HG03520 (cell line): ENCODE measurements around the gene PEA15.

Experiments
- ATAC-seq: cut with Tn5 transposase; IDR thresholded peaks from one replicate; pipeline ENCODE4 v1.9.1; 2021; ENCODE audit warnings: mild to moderate bottlenecking, moderate library complexity; ENCODE audit not compliant: unreplicated experiment

Gene PEA15

GRCh38 chr1:160207771-160208556 lies 2.8 kb downstream of the PEA15 start:
- ATAC-seq, result no peak

DNA sequence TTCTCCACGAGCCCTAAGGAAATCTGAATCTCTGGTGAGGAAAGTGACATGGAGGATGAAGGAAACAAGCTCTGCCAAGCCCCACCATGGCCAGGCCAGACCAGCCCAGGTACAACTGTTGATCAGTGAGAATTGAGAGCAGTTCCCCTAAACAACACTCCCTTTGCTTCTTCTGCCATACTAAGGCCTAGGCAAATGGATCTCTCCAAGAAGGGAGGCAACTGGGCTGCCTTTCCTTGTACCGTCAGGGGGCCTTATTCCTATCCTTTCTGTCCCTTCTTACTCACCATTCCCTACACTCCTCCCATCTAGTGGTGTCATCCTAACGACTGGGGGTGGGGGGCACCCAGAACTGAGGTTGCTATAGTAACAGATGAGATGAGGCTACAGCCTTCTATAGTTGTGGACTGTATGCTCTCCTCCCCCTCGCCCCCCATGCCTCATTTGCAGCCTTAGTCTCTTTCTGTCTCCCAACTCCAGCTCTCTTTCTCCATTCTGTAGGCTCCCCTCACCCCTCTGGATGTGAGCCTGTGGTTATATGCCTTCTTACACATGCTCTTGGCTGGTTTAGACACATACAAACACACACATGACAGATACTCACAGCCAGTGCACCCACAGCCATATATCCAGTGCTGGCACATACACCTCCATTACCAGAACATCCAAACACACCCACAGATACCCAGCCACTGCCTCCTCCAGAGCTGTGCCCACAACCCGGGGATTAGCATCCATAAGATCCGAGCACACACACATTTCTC lies 3.6 kb downstream of the PEA15 start:
- no peak for ATAC-seq

DNA sequence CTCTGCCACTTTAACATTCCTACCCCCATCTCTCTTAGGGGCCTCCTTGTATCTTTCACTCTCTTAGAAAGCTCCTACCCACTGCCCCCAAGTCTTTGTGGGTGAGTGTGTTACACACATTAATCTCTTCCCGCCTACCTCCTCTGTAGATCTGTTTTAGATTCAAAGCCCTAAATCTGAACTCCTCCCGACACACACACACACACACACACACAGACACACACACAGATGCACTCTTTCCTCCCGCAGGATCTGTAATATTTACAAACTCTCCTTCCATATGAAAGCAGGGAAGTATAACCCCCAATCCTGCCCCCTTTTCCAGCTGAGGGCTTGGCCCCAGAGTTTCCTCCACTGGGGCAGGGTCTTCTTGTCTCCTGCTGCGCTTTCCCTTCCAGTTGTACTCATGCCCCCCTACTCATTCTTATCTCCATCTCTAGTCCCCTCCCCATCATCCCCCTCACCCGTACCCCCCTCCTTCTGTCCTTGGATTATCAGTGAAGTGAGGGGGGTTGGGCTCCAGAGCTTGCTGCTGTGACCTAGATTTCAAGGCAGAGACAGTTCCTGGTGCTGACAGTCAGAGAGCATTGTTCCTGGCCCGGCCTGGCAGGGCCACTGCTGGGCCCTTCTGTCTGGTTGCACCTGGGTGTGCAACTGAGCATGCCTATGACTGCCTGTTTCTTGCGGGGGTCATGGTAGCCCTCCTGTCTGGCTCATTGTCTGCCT lies 4.3 kb downstream of the PEA15 start:
- no peak for ATAC-seq

GRCh38 chr1:160210561-160210960 lies 5.4 kb downstream of the PEA15 start:
- no peak for ATAC-seq

DNA sequence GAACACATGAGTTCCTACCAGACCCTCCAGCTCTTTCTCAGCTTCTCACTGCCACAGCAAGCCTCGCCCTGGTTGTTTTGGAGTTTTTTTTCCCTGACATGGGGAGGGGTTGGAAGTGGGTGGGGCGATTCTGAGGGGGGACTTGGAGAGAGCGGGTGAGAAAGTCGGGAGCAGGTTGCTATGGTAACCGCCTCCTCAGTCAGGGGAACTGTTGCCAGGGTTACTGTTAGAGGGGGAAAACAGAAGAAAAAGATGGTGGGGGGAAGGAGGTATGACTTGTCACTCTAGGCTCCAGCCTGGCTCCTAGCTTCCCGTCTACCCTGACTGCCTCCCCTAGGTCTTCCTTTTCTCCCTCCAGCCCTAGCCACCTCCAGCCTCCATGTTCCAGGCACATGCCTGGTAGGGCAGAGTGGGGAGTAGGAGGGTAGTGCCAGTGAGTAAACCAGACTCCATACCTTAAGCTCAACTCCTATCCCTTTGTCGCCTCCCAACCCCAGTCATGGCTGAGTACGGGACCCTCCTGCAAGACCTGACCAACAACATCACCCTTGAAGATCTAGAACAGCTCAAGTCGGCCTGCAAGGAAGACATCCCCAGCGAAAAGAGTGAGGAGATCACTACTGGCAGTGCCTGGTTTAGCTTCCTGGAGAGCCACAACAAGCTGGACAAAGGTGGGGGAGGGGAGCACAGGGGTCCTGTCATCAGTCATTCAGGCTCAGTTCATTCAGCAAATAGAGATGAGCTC lies 6.0 kb downstream of the PEA15 start:
- no peak for ATAC-seq

DNA sequence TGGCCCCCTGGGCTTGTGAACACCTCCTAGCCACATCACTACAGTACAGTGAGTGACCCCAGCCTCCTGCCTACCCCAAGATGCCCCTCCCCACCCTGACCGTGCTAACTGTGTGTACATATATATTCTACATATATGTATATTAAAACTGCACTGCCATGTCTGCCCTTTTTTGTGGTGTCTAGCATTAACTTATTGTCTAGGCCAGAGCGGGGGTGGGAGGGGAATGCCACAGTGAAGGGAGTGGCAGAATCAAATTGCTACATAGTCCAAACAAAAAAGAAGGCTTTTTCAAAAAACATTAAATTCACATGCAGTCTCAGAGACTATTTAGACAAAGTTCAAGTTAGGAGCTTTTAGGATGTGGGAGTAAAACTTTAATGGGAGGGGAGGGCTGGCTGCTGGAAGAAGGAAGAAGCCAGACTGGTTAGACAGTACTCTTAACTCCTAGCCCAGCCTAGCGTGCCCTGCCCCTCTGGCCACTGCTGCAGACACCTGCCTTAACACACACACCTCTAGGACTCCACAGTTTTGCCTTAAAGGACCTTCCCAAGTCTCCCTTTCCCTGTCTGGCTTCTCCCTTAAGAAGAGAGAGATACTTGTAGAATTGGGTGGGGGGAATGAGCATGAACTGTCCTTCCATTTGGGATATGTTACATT lies 9.4 kb downstream of the PEA15 start:
- ATAC-seq, result no peak

- ATAC-seq, result no peak
These were observed 11.1 kb downstream of the PEA15 start for GRCh38 chr1:160216301-160216700.

DNA sequence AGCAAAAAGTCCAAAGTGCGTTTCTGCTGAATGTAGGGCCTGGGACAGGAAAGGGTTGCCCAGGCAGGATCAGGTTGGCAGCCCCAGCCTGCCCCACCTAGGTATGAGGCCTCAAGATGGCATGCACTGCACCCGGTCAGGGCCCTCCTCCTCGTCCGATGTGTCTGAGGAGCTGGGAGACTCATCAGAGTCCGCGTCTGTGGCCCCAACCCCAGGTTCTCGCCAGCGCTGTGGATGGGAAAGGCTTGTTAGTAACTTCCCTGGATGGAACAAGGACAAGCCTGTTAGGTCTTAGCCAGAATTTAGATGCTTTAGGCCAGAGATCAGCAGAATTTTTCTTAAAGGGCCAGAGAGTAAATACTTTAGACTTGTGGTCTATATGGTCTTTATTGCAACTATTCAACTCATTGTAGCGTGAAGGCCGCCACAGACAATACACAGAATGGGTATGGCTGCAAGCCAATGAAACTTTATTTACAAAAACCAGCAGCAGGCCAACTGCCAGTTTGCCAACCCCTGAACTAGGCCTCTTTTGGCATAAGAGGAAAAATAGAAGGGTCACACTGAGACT lies 12.4 kb downstream of the PEA15 start:
- ATAC-seq, result no peak

DNA sequence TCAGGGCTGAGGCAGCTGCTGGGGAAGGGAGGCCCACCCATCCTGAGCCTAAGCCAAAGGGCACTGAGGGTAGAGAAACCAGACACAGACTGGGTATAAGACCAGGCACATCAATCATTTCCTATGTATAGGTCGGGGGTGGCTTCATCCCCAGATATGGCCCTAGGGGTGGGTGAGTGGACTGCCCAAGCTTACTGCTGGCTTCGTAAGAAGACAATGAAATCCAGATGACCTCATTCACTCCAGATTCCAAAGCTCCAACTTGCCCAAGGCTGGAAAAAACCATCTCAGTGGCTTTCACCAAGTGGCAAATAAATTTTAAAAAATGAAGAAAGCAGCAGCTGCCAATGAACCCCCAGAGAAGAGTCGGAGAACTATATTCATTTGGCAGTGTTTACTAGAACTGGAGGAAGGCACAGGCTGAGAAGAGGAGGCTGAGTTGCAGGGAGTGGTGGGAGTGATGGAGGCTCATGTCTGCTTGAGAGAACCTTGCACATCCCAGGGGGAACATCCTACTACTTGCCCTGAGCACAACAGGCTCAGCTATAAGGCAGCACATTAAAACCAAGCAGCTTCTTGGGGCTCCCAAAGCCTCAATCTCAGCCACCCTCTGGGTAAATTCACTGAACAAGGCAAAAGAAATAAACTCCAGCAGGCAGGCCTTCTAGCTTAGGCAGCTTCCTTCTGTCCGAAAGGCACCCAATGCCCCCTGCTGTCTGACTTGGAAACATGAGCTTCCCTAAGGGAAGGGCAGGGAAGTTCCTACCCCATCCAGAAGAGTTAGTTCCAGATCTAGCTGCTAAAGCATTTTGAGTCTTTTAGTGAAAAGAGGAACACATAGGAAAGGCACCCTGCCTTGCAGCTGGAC lies 14.1 kb downstream of the PEA15 start:
- ATAC-seq, result no peak

GRCh38 chr1:160220301-160220700 lies 15.1 kb downstream of the PEA15 start:
- ATAC-seq, result no peak

DNA sequence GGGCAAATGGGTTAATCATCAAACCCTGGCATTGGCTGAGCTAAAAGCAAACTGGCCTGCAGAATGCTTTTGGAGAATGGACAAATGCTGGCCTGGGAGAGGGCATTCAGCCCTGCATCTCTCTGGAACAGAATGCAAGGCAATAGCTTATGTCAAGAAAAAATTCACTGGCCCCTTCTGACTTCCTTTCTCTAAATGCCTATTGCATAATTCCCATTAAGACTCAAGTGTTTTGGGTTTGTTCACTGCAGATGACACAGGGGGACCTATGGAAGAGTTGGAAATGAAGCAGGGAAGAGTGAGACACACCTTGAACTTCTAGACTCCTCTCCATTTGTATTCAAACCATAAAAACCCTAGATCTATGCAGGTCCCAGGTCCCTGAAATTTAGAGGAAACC lies 15.9 kb downstream of the PEA15 start:
- no peak for ATAC-seq

- no peak for ATAC-seq
These were observed 17.4 kb downstream of the PEA15 start for GRCh38 chr1:160222546-160222945.

GRCh38 chr1:160224606-160225005 lies 19.4 kb downstream of the PEA15 start:
- no peak for ATAC-seq

DNA sequence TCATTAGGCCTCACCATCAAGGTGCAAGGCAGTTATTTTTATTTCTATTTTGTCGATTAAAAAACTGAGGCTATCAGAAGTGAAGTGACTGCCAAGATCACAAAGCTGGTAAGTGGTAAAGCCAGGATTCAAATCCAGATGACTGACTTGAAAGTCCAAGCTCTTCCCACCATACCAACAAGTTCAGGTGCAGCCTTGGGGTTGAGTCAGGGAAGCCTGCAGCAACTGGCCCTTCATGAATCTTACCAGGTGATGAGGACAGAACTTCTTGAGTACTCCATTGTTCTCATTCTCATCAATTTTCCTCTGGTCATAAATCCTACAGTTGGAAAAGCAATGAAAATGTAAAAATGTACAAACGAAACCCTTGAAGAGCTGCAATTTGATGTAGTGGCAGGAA lies 20.2 kb downstream of the PEA15 start:
- ATAC-seq, result no peak

DNA sequence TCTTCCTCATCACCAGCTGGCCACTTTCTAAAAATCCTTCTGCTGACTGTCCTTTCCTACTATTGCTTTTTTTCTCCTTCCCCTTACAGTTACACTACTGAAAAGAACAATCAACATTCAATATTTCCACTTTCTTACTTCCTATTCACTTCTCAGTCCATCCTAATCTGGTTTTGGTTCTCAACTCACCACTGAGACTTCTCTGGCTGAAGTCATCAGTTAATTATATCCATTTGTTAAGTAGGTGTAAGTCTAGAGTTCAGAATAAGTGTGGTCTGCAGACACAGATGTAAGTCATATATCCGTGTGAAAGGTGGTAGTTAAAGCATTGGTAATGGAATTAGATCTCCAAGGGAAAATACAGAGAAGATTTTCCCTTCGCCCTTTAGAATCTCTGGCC lies 21.4 kb downstream of the PEA15 start:
- no peak for ATAC-seq

GRCh38 chr1:160227034-160227433 lies 21.9 kb downstream of the PEA15 start:
- no peak for ATAC-seq

- ATAC-seq, result no peak
These were observed 22.4 kb downstream of the PEA15 start for GRCh38 chr1:160227561-160227960.

DNA sequence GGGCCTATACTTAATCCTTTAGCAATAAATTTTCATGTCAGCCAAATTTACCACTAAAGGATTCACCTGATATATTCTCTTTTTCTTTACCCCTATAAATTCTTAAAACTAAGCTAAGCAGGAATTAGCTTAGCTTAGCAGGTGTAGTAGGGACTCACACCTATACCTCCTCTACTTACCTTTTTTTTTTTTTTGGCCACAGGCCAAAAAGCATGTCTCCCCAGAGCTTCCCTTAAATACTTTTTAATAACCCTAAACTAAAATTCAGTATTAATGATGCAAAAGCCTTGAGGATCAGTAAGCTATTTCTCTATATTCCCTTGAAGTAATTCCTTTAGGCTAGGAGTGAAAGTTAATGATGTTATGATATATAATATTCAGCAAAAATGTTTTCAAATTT lies 23.2 kb downstream of the PEA15 start:
- ATAC-seq, result no peak

DNA sequence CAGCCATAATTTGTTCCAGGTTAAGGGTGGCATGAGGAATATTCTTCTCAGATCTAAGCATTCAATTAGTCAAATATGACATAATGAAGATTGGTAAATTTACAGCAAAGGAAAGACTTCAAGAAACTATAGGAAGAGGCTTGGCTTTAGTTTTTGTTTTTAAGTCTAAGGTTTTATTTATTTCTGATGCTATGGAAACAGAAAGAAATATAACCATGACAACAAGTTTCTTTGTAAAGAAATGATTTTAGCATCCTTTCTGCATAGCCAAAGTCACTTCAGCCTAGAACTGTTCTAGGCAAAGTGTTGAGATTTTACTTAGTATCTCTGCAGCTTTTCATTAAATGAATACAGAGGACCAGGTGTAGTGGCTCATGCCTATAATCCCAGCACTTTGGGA lies 27.7 kb downstream of the PEA15 start:
- no peak for ATAC-seq
